ENCODE measurements around the gene RTN1.

Gene RTN1, protein sequence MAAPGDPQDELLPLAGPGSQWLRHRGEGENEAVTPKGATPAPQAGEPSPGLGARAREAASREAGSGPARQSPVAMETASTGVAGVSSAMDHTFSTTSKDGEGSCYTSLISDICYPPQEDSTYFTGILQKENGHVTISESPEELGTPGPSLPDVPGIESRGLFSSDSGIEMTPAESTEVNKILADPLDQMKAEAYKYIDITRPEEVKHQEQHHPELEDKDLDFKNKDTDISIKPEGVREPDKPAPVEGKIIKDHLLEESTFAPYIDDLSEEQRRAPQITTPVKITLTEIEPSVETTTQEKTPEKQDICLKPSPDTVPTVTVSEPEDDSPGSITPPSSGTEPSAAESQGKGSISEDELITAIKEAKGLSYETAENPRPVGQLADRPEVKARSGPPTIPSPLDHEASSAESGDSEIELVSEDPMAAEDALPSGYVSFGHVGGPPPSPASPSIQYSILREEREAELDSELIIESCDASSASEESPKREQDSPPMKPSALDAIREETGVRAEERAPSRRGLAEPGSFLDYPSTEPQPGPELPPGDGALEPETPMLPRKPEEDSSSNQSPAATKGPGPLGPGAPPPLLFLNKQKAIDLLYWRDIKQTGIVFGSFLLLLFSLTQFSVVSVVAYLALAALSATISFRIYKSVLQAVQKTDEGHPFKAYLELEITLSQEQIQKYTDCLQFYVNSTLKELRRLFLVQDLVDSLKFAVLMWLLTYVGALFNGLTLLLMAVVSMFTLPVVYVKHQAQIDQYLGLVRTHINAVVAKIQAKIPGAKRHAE

DNA sequence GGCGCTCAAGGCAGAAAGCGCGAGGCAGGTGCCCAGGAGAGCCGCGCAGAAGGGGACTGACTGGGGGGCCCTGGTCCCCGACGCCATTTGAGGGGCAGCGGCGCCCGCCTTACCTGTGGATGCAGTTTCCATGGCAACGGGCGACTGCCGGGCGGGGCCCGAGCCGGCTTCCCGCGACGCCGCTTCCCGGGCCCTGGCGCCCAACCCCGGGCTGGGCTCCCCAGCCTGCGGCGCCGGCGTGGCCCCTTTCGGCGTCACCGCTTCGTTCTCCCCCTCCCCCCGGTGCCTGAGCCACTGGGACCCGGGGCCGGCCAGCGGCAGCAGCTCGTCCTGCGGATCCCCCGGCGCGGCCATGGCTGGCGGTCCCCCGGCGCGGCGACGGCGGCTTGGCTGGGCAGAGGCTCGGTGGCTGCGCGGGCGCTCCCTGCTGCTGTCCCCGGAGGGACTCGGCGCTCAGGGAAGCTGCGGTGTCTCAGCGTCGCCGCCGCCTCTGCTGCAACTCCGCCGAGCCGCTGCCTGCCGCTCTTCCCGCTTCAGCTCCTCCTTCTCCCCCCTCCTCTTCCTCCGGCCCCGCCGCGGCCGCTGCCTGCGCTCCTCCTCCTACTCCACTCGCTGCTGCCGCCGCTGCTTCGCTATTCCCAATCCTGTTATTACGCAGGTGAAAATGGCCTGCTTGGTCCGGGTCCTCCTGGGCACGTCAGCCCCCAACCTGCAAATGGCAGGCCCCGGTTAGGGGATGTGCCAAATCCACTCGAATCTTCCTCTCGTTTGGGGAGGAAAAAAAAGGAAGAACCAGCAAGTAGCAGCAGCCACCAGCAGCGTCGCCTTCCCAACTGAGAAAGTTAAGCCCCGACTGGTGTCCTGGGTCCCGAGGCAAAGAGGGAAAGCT lies at the start of gene RTN1:
RTN1 (minus strand) TSS at position 500 of the 889 bp plus-strand sequence; CDS start at position 354, 146 bp downstream.
- peak in 1 of 2 experiments; percentile 6 for DNase-seq (ENCODE audit: low read depth in 2 of 2)

DNA sequence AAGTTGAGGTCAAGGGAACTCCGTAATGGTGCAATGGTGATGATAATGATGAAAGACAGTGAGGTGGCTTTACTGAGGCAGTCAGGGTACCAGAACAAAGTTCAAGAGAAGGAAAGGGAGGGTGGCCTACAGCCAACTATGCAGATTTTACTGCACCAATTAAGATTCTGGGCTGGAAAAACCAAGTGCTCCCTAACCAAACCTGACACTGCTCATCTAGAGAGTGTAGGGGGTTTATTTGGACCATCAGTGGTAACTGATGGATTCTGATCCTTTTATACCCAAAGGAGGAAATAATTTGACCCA lies 49.8 kb upstream of the RTN1 start:
- no peak for DNase-seq (ENCODE audit: low read depth in 2 of 2)

DNA sequence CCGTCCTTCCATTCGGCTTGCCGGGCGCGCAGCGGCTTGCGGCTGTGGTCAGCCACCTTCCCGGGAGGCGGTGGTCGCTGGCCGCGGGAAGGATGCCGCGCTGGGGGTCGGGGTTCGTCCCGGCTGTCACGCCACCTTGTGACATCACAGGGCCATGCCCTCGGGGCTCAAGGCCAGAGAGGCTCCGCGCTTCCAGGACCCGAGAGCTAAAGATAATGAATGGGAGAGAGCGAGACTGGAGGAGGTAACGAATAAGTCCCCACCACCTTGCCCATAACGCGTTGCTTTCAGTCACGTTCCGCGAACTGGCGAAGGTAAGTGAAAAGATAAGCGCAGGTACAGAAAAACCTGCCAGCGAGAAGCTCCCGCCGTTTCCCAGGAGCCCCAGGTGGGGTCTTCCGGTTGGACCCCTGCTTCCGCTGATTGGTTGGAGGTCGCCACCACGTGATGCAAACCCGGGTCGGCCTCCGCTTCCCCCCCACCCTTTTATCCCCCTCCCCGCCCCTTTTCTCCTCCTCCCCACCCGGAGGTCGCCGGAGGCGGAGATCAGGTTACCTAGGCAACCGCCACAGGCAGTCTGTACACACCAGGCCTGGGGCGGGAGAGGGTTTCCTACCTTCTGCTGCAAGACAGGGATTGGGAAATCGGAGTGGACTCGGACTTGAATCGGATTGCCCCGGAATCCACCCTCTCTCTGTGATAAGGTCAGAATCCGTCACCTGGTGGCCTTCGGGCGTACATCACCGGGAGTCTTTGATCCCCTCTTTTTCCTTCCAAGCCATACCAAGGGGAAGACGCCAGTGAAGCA lies 49.2 kb upstream of the RTN1 start, which contains the start of gene LRRC9:
LRRC9 (plus strand) TSS at position 575 of the 808 bp plus-strand sequence.
- DNase-seq (ENCODE audit: low read depth in 2 of 2): no peak

DNA sequence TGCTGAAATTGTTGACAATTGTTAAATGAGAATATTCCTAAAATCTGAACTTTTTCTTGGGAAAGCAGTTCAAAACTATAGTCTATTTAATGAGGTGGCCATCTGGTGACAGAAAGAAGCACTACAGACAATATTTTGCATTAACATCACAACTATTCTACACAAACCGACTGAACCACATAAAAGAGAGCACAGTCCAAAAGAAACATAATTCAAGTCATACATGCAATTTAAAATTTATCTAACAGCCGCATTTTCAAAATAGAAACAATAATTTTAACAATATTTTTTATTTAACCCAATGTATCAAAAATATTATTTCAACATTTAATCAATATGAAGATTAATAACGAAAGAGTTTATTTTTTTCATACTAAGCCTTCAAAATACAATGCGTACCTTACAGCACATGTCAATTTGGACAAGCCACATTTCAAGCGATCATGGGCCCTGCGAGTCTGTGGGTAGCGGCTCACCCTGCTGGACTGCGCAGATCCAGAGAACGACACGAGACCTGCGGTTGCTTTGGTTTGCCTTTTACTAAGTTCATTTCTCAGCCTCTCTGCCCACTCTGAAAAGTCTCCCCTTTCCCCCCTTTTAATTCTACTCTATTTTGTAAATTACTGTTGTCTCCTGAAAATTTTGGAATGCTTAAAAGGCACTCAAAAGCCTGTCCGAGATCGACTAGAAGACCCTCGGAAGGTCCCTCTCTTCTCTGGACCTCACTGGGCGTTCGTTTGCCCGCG lies 48.4 kb upstream of the RTN1 start:
- peak in 1 of 2 experiments; percentile 2 for DNase-seq (ENCODE audit: low read depth in 2 of 2)

DNA sequence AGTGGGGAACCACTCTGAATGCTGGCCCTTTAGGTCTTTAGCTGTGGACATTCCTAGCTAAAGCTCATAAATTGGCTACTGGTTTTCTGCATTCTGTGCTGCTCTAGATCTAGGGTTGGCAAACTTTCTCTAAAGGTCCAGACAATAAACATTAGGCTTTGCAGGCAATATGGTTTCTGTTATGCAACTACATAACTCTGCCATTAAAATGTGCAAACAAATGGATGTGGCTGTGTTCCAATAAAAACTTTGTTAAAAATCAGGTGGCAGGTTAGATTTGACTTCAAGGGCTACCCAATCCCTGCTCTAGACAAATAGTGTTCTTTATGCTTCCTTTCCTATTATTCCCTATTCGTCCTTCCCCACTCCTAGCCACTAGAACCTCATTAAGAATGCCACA lies 42.6 kb upstream of the RTN1 start:
- DNase-seq (ENCODE audit: low read depth in 2 of 2): no peak

DNA sequence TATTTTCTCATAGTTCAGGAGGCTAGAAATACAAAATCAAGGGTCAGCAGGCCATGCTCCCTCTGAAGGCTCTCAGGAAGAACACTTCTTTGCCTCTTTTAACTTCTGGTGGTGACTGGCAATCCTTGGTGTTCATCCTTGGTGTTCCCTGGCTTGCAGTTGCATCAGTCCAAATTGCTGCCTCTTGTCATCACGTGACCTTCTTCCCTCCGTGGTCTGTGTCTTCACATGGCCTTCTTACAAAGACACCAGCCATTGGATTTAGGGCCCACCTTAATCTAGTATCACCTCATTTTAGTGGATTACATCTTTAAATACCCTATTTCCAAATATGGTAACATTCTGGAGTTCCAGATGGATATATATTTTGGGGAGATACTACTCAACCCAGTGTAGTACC lies 41.9 kb upstream of the RTN1 start:
- DNase-seq (ENCODE audit: low read depth in 2 of 2): no peak

DNA sequence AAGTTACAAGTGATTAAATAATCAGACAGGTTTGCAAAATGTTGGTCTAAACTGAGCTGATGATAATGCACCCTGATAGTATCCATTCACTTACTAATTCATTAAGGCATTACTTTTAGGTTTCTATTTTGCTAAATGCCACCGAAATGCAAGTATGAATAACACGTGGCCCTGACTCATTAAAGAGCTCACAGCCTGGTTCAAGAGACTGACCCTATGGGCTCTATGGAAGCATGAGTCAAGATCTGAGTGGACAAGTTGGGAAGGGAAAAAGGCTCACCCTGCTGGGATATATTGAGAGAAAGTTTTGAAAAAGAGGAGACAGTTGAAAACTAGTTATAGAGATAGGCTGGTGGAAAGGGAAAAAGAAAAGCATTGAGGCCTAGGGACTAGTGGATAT lies 34.6 kb upstream of the RTN1 start:
- DNase-seq (ENCODE audit: low read depth in 2 of 2): no peak

DNA sequence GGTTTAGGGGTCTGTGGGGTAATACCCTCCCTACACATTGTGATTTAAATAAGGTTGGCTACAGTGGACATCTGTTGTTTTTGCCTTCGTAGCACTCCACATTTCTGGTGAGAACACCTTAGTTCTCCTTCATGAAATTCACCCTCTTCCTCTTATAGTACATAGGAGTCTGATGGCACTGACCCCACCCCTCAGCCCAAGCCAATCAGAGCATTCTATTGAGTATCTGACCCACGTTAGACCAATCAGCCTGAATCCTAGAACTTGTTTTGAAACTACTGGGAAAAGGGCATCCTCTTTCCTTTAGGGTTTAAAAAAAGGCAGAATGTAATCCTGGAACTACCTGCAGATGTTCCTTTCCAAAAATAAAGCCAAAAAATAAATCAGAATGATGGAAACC lies 33.6 kb upstream of the RTN1 start:
- no peak for DNase-seq (ENCODE audit: low read depth in 2 of 2)

DNA sequence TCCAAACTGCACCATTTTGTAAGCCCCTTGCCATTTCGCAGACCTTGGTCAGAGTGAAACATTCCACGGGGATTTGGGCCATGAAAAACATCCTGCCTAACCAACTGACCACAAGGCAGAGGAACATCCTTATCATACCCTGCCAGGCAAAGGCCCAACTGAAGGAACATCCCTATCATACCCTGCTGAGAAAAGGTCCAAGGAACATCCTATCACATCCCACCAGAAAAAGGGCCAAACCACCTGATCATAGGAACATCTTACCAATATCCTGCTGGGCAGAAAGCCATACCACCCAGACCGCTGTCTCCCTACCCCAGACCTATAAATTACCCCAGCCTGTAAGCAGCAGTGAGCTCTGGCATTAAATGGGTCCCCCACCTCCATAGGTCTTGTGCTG lies 30.0 kb upstream of the RTN1 start:
- DNase-seq (ENCODE audit: low read depth in 2 of 2): no peak

DNA sequence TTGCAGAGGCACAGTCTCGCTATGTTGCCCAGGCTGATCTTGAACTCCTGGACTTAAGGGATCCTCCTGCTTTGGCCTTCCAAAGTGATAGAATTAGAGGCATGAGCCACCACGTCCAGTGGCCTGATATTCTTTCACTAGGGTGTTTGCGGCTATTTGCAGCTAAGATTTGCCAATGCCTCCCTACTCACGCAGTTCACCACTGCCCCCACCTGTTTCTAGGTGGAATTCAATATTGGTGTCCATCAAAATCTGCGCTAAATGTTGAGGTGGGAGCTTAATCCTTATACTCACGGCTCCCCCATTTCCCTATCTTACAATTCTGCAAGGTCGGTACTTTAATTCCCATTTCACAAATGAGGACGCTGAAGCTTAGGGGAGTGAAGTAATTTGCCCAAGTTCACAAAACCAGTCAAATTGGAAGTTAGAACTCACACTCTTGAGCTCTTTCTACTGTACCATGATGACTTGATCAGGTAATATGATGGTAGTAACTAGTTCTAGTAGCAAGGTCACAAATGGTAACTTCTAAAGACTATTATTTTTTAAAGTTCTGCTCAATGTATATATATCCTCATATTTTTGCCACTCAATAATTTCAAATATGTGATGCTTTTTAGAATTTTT lies 27.3 kb upstream of the RTN1 start:
- DNase-seq (ENCODE audit: low read depth in 2 of 2): no peak

DNA sequence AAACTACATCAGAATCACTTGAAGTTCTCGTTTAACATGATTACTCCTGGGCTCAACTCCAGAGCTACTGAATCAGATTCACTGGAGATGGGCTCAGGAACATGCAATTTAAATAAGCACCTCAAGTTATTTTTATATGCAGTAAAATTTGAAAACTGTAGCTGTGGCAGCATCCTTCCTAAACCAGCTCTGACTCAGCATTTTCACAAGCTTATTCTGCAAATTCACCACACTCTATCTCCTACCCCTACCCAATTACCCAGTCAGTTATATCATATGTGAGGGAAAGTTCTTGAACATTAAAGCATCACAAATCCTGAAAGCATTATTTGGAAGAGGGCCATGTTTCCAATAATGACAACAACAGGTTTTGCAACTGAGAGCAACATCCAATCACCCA lies 25.1 kb upstream of the RTN1 start:
- no peak for DNase-seq (ENCODE audit: low read depth in 2 of 2)

DNA sequence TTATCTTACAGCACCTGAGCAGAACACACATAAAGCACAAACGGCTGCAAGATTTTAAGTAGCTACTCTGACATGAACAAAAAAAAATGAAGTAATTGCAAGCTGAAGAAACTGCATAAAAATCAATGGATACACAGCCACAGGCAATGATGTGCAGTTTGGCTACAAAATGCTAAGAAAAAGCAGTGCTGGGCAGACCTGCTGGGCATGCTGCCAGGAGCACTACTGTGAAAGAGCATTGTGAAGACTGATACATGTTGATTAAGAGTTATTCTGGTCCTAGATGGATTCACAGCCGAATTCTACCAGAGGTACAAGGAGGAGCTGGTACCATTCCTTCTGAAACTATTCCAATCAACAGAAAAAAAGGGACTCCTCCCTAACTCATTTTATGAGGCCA lies 20.1 kb upstream of the RTN1 start:
- no peak for DNase-seq (ENCODE audit: low read depth in 2 of 2)

DNA sequence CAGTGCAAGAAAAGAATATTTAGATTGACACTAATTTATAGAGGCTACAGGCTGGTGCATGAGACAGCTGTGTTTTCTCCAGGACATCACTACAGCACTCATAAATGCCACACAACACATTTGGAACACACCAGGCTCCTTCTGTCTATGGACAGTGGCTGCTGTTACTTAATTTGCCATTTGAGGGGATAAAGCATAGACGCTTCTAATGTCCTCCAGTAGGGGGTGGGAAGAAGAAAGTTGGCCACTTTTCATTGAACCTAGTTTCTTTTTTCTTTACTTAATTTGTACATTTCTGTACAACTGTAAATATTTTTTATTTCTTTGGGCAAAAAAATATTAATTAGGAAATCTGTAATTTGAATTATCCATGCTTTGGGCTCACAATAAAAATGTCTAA lies 12.4 kb upstream of the RTN1 start:
- no peak for DNase-seq (ENCODE audit: low read depth in 2 of 2)

DNA sequence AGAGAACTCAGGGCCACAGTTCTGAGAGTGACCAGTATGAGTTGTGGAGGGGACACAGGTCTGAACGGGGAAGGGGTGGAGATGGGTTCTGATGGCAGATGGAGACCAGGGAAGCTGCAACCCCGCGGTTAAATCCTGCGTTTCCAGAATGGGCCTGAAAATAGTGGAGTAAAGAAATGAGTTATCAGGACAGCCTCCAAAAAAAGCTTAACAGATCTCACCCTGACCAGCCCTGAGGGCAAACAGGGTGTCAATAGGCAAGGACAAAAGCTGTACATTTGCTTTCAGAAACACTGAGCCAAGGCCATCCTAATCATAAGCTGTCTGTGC lies 555 bp upstream of the RTN1 start:
- DNase-seq (ENCODE audit: low read depth in 2 of 2): no peak

DNA sequence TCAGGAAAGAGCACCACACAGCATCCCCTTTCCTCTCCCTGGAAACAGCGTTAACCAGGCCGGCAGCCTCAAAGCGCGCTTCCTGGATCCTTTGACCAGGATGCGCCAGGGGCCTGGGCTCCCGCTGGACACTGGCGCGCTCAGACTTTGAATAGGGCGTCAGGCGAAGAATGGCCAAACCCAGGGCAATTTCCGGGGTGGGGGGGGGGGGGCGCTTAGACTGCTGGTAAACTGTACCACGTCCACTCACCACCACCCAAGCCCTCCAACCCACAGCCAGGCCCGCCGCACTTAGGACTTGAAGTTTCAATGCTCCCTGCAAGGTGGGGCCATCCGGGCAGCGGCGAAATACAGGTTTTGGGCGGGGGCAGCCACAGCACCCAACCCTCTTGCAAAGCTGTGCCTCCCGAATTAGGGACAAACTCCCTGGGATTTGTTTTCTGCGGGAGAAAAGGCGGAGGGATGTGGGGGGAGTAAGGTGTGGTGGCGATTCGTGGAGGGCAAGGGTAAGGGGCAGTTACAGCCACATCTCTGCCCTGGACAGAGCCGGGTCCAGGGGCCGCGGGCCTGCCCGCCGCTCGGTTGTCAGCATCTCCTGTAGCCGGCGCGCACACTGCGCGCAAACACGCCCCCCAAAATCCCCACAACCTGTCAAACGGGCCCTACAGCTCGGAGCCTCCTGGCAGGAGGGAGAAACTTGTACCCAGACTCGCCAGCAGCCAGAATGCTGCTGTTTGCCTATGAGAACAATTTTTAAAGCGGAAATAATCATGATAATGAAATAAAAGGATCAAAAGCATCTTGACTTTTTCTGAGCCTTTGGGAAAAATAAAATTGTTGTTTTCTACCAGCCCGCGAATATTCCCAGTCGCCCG lies 958 bp downstream of the RTN1 start:
- no peak for DNase-seq (ENCODE audit: low read depth in 2 of 2)

DNA sequence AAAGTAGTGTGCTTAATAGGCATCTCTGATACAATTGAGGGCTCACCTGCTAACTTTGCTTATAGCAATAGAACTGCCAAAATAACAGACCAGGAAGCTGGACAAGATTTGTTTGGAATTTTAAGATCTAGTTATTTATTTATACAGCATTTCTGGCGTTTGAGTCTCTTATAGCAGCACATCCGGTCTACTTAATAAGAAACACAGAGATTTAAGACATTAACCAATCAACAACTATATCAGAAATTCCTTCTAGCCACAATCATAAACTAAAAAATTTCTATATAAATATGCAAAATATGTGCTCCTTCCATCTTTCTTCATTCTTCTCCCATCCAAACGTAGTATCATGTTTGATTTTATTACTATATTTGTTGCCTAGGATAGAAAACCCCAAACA lies 2.6 kb downstream of the RTN1 start:
- no peak for DNase-seq (ENCODE audit: low read depth in 2 of 2)

DNA sequence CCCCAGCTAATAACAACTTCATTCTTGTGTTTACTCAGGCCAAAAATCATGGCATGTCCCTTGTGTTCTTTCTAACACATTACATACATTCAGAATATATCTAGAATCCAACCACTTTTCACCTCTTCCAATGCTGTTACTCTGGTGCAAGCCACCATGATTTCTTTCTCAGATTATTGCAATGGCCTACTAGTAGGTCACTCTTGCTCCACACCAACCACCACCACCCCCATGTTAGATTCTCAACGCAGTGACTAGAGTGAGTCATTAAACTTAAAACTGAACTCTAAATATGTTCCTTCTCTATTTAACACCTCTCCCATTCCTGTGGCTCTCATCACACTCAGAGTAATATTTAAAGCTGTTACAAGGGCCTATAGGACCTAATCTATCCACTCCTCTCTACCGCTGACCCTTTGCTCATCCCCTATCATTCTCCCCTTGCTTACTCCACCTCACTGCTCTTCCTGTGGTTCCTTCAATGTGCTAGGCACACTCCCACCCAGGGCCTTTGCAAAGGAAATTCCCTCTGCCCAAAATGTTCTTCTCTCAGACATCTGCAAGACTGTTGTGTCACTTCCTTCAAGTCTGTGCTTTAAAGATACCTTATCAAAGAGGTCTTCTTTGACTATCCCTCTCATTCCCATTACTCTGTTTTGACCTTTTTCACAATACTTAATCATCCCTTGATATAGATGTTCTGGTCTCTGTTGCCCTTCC lies 6.6 kb downstream of the RTN1 start:
- DNase-seq (ENCODE audit: low read depth in 2 of 2): no peak

DNA sequence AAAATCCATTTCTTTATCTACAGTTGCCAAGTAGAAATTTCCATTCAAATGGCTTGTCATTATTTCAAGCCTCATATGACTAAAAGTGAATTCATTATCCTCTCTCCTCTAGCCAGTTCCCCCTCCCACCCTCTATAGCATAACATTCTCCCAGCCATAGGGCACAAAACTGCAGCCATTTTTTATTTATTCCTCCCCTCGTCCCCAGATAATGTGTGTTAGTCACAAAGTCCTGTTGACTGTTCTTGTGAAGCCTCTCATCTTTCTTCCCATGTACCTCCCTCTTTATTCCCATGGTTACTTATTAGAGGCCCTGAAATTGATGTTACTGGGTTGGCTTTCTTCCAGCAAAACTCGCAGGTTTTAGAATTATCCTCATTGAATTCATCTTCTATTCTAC lies 13.2 kb downstream of the RTN1 start:
- DNase-seq (ENCODE audit: low read depth in 2 of 2): no peak

DNA sequence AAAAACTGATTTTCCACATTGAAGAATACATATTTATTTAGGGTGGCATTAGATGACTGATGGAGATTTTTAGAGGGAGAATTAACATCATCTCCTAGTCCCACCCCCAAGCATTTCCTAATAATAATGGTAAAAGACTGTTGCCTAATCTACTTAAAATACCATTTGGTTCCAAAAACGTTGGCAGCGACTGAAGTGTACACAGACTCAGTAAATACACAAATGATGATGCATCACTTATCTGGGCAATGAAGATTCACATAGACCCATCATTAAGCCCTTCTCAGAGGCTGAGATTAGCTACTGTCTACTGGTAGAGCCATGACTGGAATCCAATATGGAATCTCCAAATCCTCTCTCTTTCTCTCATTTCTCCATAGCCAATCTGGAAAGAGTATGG lies 18.2 kb downstream of the RTN1 start:
- DNase-seq (ENCODE audit: low read depth in 2 of 2): no peak

Measured in stimulated activated CD4-positive, alpha-beta T cell treated with anti-CD3 and anti-CD28 coated beads, Interleukin-12 subunit alpha, Interleukin-12 subunit beta, amount 100 ng/mL, for 24 hours (primary cell).